PC-9 (cell line): ENCODE measurements around the gene ADAMTSL3.
"Not testable (repeated sequence)": the region's sequence is repeated elsewhere in the genome, so short reads cannot be mapped to it uniquely, and the experiment has no call there.

Source experiments
- EZH2 ChIP-seq: fragments of 200-600 bp; sonication (generic); IDR thresholded peaks from 2 replicates; pipeline ENCODE4 v1.8.0; 2017; ENCODE audit warnings: antibody characterized with exemption, low read depth
- TF ChIP-seq, protein P1 (sequence below): fragments of 200-600 bp; sonication (generic); conservative IDR thresholded peaks from 2 replicates; pipeline ENCODE4 v1.6.1; 2017; ENCODE audit warnings: mixed run types, antibody characterized with exemption, mild to moderate bottlenecking, moderate library complexity

DNA sequence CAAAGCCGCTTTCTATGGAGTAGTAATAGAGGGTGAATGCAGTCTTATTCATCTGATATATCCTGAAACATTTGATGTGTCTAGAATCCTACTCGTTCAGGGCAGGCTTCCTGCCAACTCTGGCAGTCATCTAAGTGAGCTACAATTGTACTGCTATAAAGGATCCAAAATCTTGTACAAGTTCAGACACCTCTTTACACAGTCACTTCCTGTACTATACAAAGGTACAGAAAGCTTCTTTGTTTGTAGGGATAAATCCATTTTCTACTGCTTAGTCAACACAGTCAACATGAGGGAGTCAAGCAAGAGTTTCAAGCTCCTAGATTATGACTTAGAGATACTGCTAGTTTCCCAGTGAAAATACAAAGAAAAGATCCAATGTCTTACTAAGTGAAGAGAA, 414.8 kb downstream of the ADAMTSL3 start:
- TF ChIP-seq, protein P1, sequence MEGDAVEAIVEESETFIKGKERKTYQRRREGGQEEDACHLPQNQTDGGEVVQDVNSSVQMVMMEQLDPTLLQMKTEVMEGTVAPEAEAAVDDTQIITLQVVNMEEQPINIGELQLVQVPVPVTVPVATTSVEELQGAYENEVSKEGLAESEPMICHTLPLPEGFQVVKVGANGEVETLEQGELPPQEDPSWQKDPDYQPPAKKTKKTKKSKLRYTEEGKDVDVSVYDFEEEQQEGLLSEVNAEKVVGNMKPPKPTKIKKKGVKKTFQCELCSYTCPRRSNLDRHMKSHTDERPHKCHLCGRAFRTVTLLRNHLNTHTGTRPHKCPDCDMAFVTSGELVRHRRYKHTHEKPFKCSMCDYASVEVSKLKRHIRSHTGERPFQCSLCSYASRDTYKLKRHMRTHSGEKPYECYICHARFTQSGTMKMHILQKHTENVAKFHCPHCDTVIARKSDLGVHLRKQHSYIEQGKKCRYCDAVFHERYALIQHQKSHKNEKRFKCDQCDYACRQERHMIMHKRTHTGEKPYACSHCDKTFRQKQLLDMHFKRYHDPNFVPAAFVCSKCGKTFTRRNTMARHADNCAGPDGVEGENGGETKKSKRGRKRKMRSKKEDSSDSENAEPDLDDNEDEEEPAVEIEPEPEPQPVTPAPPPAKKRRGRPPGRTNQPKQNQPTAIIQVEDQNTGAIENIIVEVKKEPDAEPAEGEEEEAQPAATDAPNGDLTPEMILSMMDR: not testable (repeated sequence)
- TF ChIP-seq EZH2: not testable (repeated sequence)
